Measurements from ENCODE around the gene SPTBN2.

SPTBN2 gene

GRCh38 chr11:66728693-66729385 lies at the start of gene SPTBN2:
TSS of gene SPTBN2 (minus strand) at chr11:66729216. CDS start at chr11:66721240, 7,976 bp downstream.
- no peak for DNase-seq (ENCODE audit: low spot score)

GRCh38 chr11:66768818-66769217 lies 39.8 kb upstream of the SPTBN2 start:
- DNase-seq (ENCODE audit: low spot score), result no peak

- no peak for DNase-seq (ENCODE audit: low spot score)
These were observed 39.1 kb upstream of the SPTBN2 start for GRCh38 chr11:66768088-66768521.

- no peak for DNase-seq (ENCODE audit: low spot score)
These were observed 38.6 kb upstream of the SPTBN2 start for GRCh38 chr11:66767666-66768065.

- DNase-seq (ENCODE audit: low spot score), result no peak
These were observed 37.7 kb upstream of the SPTBN2 start for GRCh38 chr11:66766681-66767080.

GRCh38 chr11:66762088-66762487 lies 33.1 kb upstream of the SPTBN2 start:
- DNase-seq (ENCODE audit: low spot score), result no peak

- no peak for DNase-seq (ENCODE audit: low spot score)
These were observed 23.1 kb upstream of the SPTBN2 start for GRCh38 chr11:66752148-66752547.

- no peak for DNase-seq (ENCODE audit: low spot score)
These were observed 20.1 kb upstream of the SPTBN2 start for GRCh38 chr11:66749091-66749490.

GRCh38 chr11:66747480-66747879 lies 18.5 kb upstream of the SPTBN2 start:
- DNase-seq (ENCODE audit: low spot score), result no peak

GRCh38 chr11:66745356-66746235 lies 16.6 kb upstream of the SPTBN2 start:
- peak; percentile 41 for DNase-seq (ENCODE audit: low spot score)

- peak; percentile 92 for DNase-seq (ENCODE audit: low spot score)
These were observed 15.7 kb upstream of the SPTBN2 start for GRCh38 chr11:66744485-66745355.

- no peak for DNase-seq (ENCODE audit: low spot score)
These were observed 14.4 kb upstream of the SPTBN2 start for GRCh38 chr11:66743271-66743968.

GRCh38 chr11:66741153-66741552 lies 12.1 kb upstream of the SPTBN2 start:
- no peak for DNase-seq (ENCODE audit: low spot score)

- DNase-seq (ENCODE audit: low spot score), result no peak
These were observed 11.0 kb upstream of the SPTBN2 start for GRCh38 chr11:66739983-66740382.

GRCh38 chr11:66734215-66734614 lies 5.2 kb upstream of the SPTBN2 start:
- no peak for DNase-seq (ENCODE audit: low spot score)

GRCh38 chr11:66729447-66729846 lies 431 bp upstream of the SPTBN2 start:
- no peak for DNase-seq (ENCODE audit: low spot score)

- DNase-seq (ENCODE audit: low spot score), result no peak
These were observed 851 bp downstream of the SPTBN2 start for GRCh38 chr11:66728038-66728692.

- DNase-seq (ENCODE audit: low spot score), result no peak
These were observed 1.6 kb downstream of the SPTBN2 start for GRCh38 chr11:66727282-66728037.

GRCh38 chr11:66725647-66726046 lies 3.4 kb downstream of the SPTBN2 start:
- no peak for DNase-seq (ENCODE audit: low spot score)

GRCh38 chr11:66725114-66725513 lies 3.9 kb downstream of the SPTBN2 start:
- no peak for DNase-seq (ENCODE audit: low spot score)

Data from CD4-positive, alpha-beta T cell treated with Interleukin-2 at 100 ng/mL for 4 hours (primary cell).